HPDE6-E6E7 (cell line): ENCODE data around the gene MGAT5B.
"Not testable (repeated sequence)": the region's sequence is repeated elsewhere in the genome, so short reads cannot be mapped to it uniquely, and the experiment has no call there.

Experiments
- DNase-seq: peaks from one replicate; pipeline ENCODE4 v3.0.0; 2011; ENCODE audit warnings: missing footprints; ENCODE audit errors: extremely low spot score

Gene MGAT5B

DNA sequence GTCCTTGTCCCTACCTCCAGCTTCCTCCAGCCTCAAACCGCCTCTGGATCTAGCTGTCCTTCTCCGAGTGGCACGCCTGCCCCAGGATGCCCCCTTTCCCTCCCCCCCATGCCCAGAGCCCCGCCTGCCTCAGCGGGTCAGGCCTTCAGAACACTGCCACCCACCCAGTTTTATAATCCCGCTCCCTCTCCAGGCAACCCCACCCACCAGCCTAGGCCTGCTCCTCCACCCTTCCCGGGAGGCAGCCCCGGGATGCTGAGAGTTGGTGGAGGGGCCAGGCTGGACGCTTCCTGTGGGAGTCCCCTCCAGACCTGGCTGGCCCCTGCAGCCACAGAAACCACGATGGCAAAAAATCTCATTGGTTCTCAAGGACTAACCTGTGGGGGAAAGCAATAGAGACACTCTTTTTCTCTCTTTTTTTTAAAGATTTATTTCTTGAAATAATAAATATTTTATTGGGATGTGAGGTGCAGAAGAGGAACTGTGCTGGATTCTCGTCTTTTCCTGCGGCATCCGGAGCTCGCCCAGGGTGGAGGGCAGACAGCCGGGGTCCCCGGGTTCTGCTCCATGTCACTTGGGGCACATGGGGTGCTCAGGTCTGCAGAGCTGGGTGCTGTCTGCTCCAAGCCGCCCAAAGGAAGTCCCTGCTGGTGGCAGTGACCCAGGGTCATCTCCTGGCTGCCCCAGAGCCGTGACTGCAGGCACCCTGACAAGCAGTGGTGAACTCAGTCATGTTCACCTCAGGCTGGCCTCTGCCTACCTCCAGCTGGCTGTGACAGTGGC lies 81.9 kb downstream of the MGAT5B start:
- no peak for DNase-seq

DNA sequence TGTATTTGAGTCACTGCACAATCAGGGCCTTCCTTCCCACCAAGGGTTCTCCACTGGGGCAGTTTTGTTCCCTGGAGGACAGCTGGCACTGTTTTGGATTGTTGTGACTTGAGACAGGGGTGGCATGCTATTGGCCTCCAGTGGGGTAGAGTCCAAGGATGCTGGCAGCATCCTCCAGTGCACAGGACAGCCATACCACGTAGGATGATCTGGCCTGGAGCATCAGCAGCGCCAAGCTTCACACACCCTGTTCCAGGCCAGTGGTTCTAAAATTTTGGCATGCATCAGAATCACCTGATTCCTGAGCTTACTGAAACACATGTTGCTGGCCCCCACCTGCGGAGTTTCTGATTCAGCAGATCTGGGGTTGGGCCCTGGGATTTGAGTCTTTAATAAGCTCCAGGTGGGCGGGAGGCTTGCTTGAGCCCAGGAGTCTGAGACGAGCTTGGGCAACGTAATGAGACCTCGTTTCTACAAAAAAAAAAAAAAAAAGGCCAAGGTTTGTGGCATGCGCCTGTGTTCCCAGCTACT lies 83.2 kb downstream of the MGAT5B start:
- no peak for DNase-seq

DNA sequence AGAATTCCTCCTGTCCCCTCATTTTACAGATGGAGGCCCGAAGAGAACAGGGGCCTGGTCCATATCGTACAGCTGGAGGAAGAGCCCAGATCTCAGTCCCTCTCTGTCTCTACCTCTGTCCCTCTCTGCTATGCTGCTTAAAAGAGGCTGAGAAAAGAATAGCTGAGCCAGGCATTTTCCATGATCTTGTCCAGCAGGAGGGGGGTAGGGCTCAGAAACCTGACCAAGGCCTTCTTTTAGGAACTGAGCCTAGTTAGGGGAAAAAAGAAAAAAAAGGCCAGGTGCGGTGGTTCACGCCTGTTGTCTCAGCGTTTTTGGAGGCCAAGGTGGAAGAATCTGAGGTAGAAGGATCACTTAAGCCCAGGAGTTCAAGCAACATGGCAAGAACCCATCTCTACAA lies 84.2 kb downstream of the MGAT5B start:
- DNase-seq: no peak

DNA sequence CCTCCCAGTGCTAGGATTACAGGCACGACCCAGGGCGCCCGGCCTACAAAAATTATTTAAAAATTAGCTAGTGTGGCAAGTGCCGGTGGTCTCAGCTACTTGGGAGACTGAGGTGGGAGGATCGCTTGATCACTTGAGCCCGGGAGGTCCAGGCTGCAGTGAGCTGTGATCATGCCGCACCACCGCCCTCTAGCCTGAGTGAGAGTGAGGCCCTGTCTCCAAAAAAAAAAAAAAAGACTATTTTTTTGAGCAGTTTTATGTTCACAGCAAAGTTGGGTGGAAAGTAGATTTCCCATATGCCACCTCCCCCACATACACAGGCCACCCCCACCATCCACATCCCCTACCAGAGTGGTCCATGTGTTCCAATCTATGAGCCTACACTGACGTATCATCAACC lies 84.9 kb downstream of the MGAT5B start:
- DNase-seq: no peak

DNA sequence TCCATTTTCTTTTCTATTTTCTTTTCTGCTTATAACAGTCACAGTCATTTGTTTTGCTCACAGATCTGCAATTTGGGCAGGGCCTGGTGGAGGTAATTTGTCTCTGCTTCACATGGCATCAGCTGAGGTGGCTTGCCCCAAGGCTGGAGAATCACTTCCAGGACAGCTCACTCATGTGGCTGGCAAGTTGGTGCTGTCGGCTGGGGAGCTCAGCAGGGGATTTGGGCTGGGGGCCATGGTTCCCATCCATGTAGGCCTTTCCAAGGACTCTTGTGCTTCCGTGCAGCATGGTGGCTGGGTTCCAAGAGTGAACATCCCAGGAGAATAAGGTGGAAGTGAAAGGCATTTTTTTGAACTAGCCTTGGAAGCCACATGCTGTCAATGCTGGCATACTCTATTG lies 85.7 kb downstream of the MGAT5B start:
- no peak for DNase-seq

DNA sequence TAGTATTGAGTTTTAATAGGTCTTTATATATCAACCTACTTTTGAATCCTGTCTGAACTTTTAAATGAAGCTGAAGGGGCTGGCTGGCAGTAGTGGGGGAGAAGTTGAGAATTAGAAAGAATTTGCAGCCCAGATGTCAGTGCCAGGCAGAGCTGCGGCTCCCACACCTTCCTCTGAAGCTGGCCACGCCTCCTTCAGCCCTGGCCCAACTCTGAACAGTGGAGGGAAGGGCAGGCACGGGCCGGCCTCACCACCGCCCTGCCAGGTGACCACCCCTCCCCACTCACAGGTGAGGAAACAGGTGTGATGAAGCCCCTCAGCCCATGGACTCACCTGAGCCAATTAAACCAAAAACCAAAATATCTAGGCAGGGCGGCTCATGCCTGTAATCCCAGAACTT lies 87.0 kb downstream of the MGAT5B start:
- no peak for DNase-seq

DNA sequence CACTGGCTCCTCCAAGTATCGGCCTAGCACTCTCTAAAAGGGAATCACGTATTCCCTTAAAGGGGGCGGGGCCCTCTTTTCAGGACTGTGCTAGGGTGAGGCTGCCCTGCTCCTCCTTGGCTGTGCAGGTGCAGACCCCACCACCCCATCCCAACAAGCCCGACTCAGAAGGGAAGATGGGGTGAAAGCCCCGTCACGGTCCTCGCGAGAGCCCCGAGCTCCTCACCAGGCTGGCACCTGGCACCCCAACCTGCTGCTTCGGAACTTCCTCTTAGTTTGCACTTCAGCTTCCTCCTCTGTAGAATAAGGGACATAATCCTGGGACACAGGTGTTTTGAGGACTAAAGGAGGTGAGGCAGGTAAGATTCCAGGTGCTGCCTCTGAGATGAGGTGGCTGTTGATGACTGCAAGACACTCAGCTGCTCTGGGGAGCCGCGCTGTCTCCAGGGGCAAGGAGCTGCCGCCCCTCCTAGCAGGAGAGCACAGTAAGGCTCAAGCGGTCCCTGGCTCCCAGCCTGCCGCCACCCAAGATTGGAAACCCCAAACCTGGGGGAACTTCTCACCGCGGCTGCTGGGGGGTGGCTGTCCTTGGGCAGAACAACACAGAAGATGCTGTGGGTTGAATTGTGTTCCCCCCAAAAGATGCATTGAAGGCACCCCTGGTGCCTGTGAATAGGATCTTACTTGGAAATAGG lies 88.8 kb downstream of the MGAT5B start:
- no peak for DNase-seq

DNA sequence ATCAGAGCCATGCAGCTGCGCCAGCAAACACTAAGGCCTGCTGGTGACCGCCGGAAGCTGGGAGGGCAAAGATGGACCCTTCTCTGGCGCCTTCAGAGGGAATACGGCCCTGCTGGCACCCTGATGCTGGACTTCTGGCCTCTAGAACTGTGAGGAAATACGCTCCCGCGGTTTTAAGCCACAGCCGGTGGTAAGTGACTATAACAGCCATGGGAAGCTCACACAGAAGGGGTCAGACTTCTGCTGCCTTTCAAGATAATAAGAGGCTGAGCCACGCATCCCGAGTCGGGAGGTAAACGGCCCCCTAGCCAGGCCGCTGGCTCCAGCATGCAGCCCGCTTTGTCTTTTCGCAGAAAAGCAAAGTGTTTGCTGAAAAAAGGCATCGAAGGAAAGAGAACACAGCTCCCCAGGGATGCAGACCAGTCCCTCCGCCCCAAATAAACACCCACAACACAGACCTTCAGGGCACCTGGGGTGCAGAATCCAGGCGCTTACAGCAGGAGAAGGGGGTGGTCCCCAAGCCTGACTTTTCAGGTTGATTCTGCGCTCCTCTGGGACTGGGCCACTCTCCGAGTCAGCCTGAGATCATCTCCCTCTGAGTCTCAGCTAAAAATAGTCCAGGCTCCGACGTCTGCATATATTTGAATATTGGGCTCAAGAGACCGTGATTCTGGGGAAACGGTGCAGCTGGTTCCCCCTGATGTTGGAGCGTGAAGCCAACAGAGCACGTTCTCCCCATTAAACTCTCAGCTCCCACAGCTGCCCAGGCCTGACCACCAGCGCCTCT lies 89.7 kb downstream of the MGAT5B start:
- no peak for DNase-seq

DNA sequence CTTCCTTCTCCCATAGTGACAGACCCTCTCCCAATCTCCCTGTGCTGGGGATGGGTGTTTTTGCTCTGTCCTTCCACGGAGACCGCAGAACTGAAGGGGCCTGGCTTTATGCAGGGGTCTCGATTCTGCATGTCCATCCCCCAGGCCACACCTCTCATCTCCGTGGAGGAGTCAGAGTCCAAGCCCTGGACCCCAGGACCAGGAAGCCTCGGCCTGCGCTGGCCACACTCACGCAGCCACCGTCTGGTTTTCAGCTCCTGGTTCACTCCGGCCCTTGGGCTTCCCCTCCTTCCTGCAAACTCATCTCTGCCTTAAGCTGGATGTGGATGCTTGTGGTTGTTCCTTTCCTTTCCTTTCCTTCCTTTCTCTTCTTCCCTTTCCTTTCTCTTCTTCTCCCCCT lies 90.8 kb downstream of the MGAT5B start:
- DNase-seq: no peak

DNA sequence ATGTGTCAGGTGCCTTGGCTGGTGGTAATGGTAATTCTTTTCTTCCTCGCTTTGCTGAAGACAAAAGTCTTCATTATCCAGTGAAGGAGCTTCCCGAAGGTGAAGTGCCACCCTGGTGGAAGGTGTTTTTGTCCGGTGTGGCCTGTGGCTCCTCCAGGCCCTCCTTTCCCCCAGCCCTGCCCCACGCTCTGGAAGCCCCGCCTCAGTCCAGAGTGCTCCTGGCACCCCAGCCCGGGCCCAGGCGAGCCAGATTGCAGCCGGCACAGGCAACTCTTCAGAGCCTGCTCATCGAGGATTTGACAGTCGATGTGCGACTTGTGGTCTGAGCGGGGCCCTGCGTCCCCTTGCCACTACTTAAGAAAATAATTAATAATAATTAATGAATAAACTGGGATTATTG lies 93.7 kb downstream of the MGAT5B start:
- no peak for DNase-seq

DNA sequence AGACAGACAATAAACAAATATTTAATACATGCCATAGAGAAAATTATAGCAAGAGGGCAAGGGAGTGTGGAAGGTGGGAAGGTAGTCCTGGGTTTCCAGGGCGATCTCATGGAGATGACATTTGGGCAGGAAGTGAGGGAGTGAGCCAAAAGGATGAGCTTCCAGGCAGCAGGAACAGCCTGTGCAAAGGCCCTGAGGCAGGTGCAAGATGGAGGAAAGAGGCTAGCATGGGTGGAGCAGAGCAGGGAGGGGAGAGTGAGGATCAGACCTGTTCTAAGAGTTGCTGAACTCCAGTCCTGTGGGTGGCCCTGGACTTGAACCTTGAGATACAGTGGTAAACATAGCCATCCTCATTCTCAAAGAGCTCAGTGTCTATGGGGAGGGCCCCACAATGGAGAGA lies 94.7 kb downstream of the MGAT5B start:
- no peak for DNase-seq

DNA sequence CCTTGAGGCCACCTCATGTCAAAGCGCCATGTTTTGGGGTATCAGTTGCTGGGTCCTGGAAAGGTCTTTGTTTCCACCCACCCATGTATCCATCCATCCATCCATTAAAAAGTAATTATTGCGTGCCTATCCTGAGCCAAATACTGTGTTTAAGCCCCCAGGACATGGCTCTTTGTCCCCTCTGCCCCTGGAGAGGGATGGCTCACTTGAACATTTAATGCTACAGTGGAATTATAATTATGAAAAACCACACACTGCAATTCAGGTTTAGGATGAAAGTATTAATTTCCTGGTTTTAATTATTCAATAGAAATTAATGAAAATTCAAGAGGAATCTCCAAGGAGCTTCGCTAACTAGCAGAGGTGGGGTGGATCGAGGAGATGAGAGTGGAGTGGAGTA lies 97.8 kb downstream of the MGAT5B start:
- DNase-seq: no peak

DNA sequence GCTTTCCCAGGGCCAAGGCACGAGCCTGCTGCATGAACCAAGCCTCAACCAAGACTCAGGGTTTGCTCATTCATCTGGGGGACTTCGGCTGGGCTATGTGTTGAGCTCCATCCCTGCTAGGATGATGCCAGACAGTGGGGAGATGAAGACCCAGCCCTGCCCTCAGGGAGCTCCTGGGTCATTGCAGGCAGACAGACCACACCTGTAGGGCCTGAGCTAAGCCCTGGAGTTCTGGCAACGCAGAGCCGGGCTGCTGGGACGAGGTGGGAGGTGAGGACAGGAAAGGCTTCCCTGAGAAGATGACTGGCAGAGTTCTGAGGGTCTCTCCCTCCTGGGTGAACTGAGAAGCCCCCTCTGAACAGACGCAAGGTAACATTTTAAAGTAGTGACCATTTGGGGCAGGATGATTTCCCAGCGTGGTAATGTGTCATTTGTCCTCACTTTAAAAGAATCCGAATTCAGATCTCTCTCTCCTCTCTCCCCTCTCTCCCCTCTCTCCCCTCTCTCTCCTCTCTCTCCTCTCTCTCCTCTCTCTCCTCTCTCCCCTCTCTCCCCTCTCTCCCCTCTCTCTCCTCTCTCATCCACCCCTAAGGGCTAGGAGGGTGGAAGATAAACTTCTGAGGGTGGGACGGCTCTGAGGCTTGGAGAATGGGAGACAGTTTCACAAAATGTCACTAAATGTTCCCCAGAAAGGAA lies 98.4 kb downstream of the MGAT5B start:
- DNase-seq: no peak

DNA sequence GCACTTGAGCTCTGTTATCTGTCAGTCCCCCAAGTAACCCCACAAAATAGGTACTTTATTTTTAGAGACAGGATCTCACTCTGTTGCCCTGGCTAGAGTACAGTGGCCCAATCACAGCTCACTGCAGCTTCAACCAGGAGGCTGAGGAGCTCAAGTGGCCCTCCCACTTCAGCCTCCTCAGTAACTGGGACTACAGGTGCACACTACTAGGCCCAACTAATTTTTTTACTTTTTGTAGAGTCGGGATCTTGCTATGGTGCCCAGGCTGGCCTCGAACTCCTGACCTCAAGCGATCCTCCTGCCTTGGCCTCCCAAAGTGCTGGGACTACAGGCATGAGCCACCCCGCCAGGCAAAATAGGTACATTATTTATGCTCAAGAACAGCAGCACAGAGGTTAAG lies 99.6 kb downstream of the MGAT5B start:
- DNase-seq: no peak

DNA sequence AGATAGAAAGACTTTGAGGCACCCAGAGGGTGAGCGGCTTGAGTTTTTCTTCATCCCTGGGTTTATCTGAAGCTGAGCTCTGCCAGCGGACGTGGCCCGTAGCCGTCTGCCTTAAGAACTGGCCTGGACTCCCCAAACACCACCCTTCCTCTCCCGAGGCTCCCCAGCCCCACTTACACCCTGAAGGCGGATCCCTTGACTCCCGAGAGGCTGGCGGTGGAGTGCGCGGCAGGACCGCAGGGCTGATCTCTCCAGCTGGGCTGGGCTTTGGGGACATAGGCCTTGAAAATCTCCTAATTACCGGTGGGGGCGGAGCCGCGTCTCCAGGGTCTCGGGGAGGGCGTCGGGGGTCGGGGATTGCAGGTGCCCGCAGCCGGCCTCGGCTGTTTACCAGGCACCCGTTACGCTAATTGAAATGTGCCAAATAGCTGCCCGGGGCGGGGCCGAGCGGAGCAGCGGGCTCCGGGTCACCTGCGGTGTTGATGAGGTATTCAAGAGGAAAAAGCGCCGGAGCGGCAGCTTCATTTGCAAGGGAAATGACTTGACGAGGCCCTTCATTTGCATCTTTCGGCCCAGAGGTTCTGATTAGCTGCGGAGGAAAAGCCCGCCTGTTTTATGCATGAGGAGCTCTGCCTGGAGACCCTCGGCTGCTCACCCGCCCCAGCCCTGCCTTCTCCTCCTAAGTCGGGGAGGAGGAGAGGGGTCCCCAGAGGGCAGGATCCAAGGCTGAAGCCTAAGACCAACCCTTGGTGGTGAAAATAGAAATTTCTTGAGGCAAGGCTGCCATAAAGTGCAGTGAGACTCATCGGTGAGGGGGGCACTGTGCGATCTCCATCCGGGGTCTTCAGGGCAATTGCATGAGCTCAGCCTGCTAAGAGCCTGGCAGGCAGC lies 100.7 kb downstream of the MGAT5B start:
- no peak for DNase-seq

DNA sequence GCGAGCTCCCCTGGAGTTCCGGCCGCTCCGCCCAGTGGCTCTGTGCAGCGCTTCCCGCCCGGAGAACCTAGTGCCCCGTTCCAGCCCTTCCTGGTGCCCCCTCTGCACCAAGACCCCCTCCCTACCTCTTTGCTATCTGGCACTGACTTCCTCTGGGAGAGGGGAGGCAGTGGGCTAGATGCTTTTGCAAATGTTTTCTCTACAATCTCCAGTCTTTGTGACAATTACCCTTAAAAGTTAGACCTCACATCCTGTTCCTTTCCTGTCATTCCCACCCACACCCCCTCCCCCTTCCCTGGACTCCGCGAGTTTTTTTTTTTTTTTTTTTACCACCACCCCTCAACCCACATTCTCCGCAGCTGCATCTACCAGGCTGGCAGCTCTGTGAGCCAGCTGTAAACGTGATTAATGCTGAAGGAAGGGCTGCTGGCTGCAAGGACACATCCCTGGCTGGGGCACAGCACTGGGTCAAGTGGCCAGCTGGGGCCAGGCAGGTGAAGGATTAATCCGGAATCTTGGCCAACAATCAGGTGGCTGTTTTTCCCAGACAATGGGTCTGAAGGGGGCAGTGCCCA lies 101.5 kb downstream of the MGAT5B start:
- no peak for DNase-seq

DNA sequence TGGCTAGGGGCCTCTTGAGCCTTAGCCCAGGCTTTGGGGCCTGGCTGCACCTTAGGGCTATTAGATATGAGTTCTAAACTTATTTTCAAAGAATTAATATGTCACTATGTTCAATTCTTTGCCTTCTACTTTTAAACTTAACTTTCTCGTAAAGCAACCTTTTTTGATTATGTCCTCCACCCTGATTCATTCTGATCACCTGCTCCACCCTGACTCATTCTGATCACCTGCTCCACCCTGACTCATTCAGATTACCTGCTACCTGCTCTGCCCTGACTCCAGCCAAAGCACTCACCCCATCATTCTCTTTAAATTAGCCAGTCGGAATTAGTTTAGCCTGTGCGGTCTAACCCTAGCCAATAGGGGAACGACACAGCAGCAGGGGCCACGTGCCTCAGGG lies 102.0 kb downstream of the MGAT5B start:
- DNase-seq: not testable (repeated sequence)

DNA sequence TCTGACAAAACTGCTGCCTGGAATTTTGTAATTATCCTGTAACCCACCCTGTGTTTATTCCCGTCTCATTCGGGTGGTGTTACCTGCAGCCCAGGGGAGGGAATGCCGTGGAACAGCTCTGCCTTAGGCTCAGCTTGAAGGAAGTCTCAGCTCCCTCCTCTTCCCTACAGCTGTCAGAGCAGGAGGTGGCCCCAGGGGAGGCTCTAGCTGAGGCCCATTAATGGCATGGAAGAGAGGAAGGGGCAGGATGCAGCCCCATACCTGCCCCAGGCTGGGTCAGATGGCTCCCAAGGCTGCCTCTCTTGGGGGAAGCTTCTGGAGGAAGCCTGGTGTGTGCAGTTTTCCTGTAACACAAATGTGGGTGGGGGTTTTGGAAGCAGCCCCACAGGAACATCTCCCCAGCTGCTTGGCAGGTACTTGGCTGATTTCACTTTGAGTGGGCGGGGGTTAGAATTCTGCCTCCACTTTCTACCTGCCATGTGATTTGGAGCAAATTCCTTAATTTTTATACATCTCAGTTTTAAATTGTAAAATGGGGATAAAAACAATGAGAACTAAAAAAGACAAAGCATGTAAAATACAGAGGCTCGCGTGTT lies 103.9 kb downstream of the MGAT5B start:
- DNase-seq: no peak

DNA sequence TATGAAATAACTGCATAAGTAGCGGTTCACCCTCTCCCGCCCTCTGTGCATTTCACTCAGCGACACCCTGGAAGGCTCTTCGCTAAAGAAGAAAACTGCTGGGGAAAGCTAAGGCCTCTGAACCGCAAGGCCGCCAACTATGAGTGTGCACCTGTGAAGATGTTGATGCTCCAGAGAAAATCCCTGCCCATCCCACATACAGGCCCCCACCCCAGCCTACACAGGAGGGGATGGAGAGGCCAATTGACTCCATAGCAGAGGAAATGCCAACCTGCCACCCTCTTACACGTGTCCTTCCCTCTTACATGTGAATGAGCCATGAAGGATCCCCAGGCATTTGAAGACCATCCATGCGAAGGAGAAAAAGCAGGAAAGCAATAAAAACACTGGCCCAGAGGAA lies 104.8 kb downstream of the MGAT5B start:
- DNase-seq: no peak

DNA sequence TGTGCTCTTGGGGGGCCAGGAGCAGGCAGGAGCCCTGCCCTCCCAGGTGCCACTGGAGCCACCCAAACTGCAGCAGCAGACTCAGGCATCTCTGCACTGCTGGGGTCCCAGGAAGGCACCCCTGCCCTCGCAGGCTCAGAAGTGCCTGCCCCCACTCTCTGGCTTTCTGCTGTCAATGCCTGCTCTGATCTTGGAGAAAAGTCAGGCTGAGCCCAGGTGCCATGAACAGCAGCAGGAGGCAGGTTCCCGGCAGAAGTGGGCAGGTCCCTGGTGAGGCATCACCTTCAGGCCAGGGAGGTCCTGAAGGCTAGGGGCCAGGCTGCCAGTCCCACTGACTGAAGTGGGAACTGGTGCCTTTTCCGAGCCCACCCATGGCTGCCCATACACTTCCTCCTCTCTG lies 106.5 kb downstream of the MGAT5B start:
- DNase-seq: no peak
